GM19463 (cell line): ENCODE data around the gene SART3.
"Not testable (repeated sequence)": the region's sequence is repeated elsewhere in the genome, so short reads cannot be mapped to it uniquely, and the experiment has no call there.

Experiments used
- ATAC-seq: cut with Tn5 transposase; IDR thresholded peaks from one replicate; pipeline ENCODE4 v1.9.1; 2021; ENCODE audit warnings: mild to moderate bottlenecking, moderate library complexity; ENCODE audit not compliant: unreplicated experiment

The SART3 gene

GRCh38 chr12:108582978-108583770 is 22.2 kb upstream of the SART3 start:
- no peak for ATAC-seq

- no peak for ATAC-seq
Observed at GRCh38 chr12:108582509-108582908, 21.5 kb upstream of the SART3 start.

- ATAC-seq: no peak
Observed at GRCh38 chr12:108581311-108582227, 20.6 kb upstream of the SART3 start.

GRCh38 chr12:108580531-108580930 is 19.6 kb upstream of the SART3 start:
- ATAC-seq: no peak

- ATAC-seq: no peak
Observed at GRCh38 chr12:108578813-108579212, 17.8 kb upstream of the SART3 start.

GRCh38 chr12:108578264-108578663 is 17.3 kb upstream of the SART3 start:
- no peak for ATAC-seq

GRCh38 chr12:108577458-108577857 is 16.5 kb upstream of the SART3 start:
- ATAC-seq: no peak

- ATAC-seq: no peak
Observed at GRCh38 chr12:108576660-108577234, 15.8 kb upstream of the SART3 start.

- no peak for ATAC-seq
Observed at GRCh38 chr12:108575199-108575912, 14.4 kb upstream of the SART3 start.

- not testable (repeated sequence) for ATAC-seq
Observed at GRCh38 chr12:108574276-108574675, 13.3 kb upstream of the SART3 start.

- peak; percentile 26 for ATAC-seq
Observed at GRCh38 chr12:108573317-108573716, 12.3 kb upstream of the SART3 start.

- peak; percentile 28 for ATAC-seq
Observed at GRCh38 chr12:108572166-108572790, 11.3 kb upstream of the SART3 start.

- no peak for ATAC-seq
Observed at GRCh38 chr12:108571609-108572165, 10.7 kb upstream of the SART3 start.

GRCh38 chr12:108570743-108571608 is 10.0 kb upstream of the SART3 start:
- ATAC-seq: no peak

GRCh38 chr12:108568338-108569154 is 7.6 kb upstream of the SART3 start:
- peak; percentile 64 for ATAC-seq

- no peak for ATAC-seq
Observed at GRCh38 chr12:108567406-108568337, 6.7 kb upstream of the SART3 start.

GRCh38 chr12:108566452-108566851 is 5.5 kb upstream of the SART3 start:
- no peak for ATAC-seq
